ENCODE measurements around the gene NAGLU.
"Not testable (repeated sequence)": the region's sequence is repeated elsewhere in the genome, so short reads cannot be mapped to it uniquely, and the experiment has no call there.

The NAGLU gene

GRCh38 chr17:42545755-42546505 is 9.9 kb downstream of the NAGLU start:
- DNase-seq, result not testable (repeated sequence)

- no peak for DNase-seq
These were observed 11.0 kb downstream of the NAGLU start for GRCh38 chr17:42547001-42547461.

- DNase-seq, result no peak
These were observed 11.6 kb downstream of the NAGLU start for GRCh38 chr17:42547698-42548069.

- DNase-seq, result peak; percentile 89
These were observed 12.2 kb downstream of the NAGLU start for GRCh38 chr17:42548070-42548837.

GRCh38 chr17:42548993-42549755 is 13.1 kb downstream of the NAGLU start:
- no peak for DNase-seq

- not testable (repeated sequence) for DNase-seq
These were observed 16.7 kb downstream of the NAGLU start, which contains the start of gene HSD17B1 for GRCh38 chr17:42552736-42553135. Gene HSD17B1, plus strand, starts transcription at chr17:42552923. Its CDS starts 11 bp downstream, at chr17:42552934.

GRCh38 chr17:42553161-42553818 is 17.2 kb downstream of the NAGLU start:
- no peak for DNase-seq

- DNase-seq, result no peak
These were observed 17.8 kb downstream of the NAGLU start for GRCh38 chr17:42553866-42554249.

- DNase-seq, result peak; percentile 70
These were observed 18.4 kb downstream of the NAGLU start for GRCh38 chr17:42554250-42555121.

GRCh38 chr17:42555122-42555622 is 19.1 kb downstream of the NAGLU start:
- no peak for DNase-seq

- not testable (repeated sequence) for DNase-seq
These were observed 20.0 kb downstream of the NAGLU start for GRCh38 chr17:42555961-42556617.

- no peak for DNase-seq
These were observed 23.0 kb downstream of the NAGLU start for GRCh38 chr17:42559075-42559474.

- DNase-seq, result no peak
These were observed 24.2 kb downstream of the NAGLU start for GRCh38 chr17:42560246-42560645.

- peak; percentile 92 for DNase-seq
These were observed 25.9 kb downstream of the NAGLU start, which contains the start of gene COASY for GRCh38 chr17:42561897-42562387. Gene COASY, plus strand, starts transcription at chr17:42562148. Its CDS starts 475 bp downstream, at chr17:42562623.

GRCh38 chr17:42562388-42563142 is 26.5 kb downstream of the NAGLU start:
- no peak for DNase-seq

GRCh38 chr17:42563143-42563509 is 27.1 kb downstream of the NAGLU start:
- no peak for DNase-seq

GRCh38 chr17:42563543-42563942 is 27.5 kb downstream of the NAGLU start:
- no peak for DNase-seq

GRCh38 chr17:42563950-42564349 is 27.9 kb downstream of the NAGLU start:
- DNase-seq, result no peak

- DNase-seq, result no peak
These were observed 28.9 kb downstream of the NAGLU start for GRCh38 chr17:42564815-42565522.

Data from NCI-H510A treated with DMSO at 0.1 percent for 48 hours (cell line).